Inflammatory macrophage (primary cell): Measurements from ENCODE around the gene PPFIA2.

Experiments used
- DNase-seq, 2 donors: peaks; one replicate each; pipeline ENCODE4 v3.0.0-alpha.2; 2020 to 2022
- total RNA-seq, 18 experiments: gene quantifications; one replicate each; lab custom pipeline; 2026; ENCODE audit warnings: mixed read lengths in 6 of 18, inconsistent platforms in 2 of 18; lab: John Stamatoyannopoulos, UW

The PPFIA2 gene
- 0 to 0.36 (median 0.03) reads per million in 18 experiments for total RNA-seq

- no peak for DNase-seq
Measured at GRCh38 chr12:81759190-81760051, at the start of gene PPFIA2. TSS of gene PPFIA2 (minus strand) at chr12:81759350.

DNA sequence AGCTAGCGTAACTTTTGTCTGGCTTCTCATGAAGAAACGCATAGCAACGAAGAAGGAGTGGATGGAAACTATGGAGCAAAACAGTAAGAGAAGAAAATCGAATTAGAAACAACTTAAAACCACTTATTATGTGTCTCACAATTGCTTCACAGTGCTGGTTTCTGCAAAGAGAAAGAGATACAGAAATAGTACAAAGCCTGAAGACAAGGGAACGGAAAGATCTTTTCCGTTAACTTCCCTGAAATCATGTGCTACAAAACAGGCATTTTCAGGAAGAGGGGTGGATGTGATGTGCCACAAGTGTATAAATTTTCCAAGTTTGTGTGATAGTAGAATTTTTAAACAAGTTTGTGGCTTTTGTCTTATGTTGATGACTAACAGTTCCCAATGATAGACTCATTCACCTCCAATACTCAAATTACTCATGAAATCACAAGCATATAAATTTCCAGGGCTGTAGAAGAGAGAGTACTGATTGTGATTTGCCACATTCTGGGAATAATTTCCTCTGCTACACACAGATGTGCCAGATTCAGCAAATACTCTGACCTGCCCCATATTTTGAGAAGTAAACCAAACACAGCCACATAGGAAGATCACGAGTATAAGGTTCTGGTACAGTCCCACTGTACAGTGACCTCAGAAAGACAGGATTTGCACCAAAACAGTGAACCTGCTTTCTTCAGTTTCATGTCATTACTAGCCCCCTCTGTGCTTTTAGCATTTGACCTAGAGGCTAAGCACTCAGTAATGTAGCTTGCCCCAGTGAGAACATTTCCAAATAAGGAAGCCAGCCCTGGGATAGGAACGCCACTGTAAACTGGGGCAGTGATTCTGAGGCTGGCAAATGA lies 41.4 kb upstream of the PPFIA2 start:
- no peak for DNase-seq

GRCh38 chr12:81798294-81798693 lies 39.1 kb upstream of the PPFIA2 start:
- no peak for DNase-seq

DNA sequence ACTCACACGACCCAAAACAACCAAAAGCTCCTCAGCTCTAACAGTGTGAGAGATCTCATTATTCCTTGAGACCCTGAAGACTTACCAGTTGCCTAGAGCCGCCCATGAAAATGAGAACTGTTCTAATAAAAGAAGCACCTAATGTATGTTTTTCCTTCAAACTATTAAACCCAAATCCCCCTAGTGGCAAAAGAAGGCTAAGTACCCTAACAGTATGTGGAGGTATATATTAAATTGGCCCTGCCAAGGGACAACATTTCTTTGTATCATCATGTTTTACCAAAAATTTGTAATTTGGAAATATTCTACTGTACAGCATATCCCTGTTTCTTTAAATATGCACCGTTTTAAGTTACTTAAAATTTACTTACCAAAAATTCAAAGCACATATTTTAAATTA lies 38.0 kb upstream of the PPFIA2 start:
- DNase-seq, result peak in 1 of 2 donors; percentile 9

- no peak for DNase-seq
Measured at GRCh38 chr12:81792666-81793065, 33.5 kb upstream of the PPFIA2 start.

GRCh38 chr12:81779216-81779615 lies 20.1 kb upstream of the PPFIA2 start:
- DNase-seq, result no peak

DNA sequence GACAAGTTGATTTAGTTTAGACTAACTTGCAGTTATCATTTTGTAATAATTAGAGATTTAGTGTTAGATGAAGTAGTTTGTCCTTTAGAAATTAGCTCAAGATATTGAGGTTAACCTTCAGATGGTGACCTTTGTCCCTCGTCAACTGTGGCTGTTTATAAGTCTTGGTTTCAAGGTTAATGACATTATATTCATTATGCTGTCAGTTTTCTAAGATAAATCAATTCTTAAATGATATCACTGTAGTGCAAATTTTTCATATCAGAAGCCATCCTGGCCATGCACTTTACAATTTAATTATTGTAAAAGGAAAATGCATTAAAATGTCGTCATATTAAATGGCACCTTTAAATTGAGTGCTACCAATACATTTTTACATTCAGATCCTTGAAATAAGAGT lies 19.6 kb upstream of the PPFIA2 start:
- DNase-seq, result no peak

- DNase-seq, result no peak
Measured at GRCh38 chr12:81758421-81759189, 545 bp downstream of the PPFIA2 start.

GRCh38 chr12:81757731-81758365 lies 1.3 kb downstream of the PPFIA2 start:
- no peak for DNase-seq

DNA sequence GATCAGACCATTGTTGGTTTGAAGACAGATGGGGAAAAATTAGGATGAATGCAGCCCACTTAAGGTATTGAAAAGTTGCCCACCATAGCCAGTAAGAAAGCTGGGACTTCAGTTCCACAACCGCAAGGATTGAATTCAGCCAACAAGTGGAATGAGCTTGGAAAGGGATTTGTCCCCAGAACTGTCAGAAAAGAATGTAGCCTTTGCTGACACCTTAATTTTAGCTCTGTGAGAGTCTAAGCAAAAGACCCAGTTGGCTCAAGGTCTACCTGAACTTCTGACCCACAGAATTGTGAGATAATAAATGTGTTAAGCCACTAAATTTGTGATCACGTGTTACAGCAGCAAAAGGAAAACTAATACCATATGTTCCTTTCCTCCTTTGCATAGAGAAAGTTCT lies 29.4 kb downstream of the PPFIA2 start:
- no peak for DNase-seq

DNA sequence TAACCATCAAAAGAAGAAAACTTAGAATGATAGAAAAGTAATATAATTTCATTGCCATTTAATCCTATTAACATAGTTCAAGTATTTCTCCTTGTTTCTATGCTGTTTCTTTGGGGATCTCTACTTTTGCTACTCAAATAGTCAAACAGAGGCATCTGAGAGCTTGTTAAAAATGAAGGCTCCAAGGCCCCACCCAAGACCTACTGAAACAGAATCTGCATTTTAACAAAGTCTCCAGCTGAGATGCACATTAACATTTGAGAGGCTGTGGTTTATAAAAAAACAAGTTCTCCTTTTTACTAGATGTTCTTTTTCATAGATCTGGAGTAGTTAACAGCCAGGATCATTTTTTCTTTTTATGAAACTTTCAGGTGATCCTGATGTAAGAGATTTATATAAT lies 31.8 kb downstream of the PPFIA2 start:
- no peak for DNase-seq

DNA sequence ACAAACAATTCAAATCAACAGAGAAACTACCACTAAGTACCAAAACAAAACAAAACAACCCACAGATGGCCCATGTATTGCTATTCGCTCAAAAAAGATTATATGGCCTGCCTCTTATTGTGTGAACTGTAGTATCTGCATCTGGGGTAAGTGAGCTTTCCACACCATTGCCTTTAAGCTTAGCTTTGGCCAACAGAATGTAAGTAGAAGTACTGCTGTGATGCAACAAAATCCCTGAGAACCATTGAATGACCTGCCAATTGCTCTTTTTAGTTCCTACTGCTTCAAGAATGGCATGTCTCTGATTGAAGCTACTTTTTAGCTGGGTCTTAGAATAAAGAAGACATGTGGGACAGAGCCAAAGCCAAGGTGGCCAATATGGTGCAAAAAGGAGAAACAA lies 32.5 kb downstream of the PPFIA2 start:
- DNase-seq, result no peak

GRCh38 chr12:81723361-81723760 lies 35.8 kb downstream of the PPFIA2 start:
- no peak for DNase-seq

DNA sequence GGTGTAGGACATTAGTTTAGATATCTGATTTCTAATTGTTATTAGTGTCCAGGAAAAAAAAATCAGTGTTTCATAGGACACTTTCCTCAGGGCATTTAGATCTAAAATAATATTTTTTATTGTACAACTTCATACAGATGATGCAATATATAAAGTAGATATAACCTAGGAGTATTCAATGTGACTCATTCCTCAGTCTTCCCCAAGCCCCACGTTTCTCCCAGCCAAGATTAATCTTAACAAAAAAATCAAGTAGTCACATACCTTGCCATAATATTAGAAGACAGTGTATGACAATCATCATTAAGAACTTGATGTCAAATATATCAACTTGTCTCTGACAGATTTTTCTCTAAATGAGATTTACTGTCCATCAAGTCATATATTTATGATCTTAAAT lies 37.1 kb downstream of the PPFIA2 start:
- DNase-seq, result no peak

GRCh38 chr12:81718616-81719015 lies 40.5 kb downstream of the PPFIA2 start:
- DNase-seq, result no peak

DNA sequence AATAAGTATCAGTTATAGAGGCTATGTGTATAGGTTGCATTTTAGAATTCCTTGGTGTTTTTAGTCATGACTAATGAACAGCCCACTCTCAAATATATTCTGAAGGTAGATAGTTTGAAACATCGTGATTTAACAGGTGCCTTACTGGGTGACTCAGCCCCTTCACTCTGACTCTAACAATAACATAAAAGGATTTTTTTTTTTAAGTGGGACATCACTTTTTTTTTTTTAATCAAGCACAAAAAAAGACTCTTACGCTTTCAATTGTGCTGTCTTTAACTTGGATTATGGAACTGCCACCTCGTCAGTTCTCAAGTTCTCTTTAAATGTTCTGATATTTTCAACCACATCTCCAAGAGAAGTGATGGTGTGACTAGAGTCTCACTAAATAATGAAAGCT lies 46.6 kb downstream of the PPFIA2 start:
- no peak for DNase-seq

DNA sequence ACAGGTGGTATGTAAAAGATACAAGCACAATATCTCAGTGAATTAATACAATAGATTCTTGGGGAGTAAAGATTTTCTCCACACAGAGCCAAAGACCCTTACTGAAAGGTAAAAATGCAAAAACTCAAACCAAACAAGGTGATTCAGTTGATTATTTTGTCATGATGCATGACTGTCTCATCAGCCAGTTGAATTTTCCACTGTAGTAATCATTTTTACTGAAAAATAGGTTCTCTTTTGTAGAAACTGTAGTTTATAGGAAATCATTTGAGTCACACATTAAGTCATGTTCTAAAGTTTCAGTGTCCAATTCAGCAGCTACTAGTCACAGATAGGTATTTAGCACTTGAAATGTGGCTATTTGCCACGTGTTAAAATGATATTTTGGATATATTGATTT lies 53.6 kb downstream of the PPFIA2 start:
- no peak for DNase-seq

DNA sequence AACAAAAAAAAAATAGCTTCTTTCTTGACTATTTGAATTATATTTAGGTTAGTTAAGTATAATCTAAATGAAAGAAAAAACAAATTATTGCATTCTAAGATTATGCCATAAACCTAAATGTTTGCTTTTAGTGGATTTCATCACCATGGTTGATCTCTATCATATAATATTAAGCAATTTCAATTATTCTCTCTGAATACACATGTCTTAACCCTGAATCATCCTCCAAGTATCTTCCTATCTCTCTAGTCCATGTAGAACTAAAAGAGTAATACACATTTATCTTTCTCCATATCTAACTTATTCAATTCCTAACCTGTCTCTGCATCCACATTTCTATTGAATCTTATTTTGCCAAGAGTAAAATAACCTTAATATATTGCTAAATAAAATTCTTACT lies 59.6 kb downstream of the PPFIA2 start:
- DNase-seq, result no peak

- DNase-seq, result no peak
Measured at GRCh38 chr12:81692008-81692407, 67.1 kb downstream of the PPFIA2 start.

GRCh38 chr12:81683881-81684280 lies 75.3 kb downstream of the PPFIA2 start:
- no peak for DNase-seq

GRCh38 chr12:81679614-81680013 lies 79.5 kb downstream of the PPFIA2 start:
- DNase-seq, result no peak

DNA sequence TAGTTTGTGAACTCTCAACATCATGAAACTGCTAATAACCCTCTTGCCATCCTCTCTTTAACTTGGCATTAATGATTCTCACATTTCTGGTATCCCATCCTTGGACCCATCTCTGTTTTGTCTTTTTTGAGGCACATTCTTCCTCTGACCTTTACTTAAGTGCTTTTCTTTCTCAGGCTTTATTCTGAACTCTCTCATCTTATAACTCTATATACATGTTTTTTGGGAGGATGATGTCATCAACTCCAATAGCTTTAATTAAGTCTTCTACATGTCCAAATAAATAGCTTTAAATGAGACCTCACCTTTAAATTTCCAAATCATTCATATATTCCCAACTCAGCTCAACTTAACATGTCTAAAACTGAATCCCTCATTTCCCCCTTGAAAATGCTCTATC lies 88.4 kb downstream of the PPFIA2 start:
- no peak for DNase-seq
